Measurements from ENCODE around the gene ATPAF1.

GRCh38 chr1:46613661-46614603, 54.2 kb downstream of the ATPAF1 start:
- TF ChIP-seq EZH2 (IDR thresholded peaks at IDR 0.05; ENCODE audit: insufficient read depth, poor library complexity, severe bottlenecking): no peak
- no peak for TF ChIP-seq EZH2phosphoT487 (IDR thresholded peaks at IDR 0.05; ENCODE audit: insufficient read depth, low read depth)

Data from GM23248 (cell line).